HG02981 (cell line): ENCODE measurements around the gene ORMDL2.
A peak's percentile ranks its signal among the peaks of the same experiment; 100 is the strongest.

ENCODE experiments used
- ATAC-seq: cut with Tn5 transposase; IDR thresholded peaks from one replicate; pipeline ENCODE4 v1.9.1; 2021; ENCODE audit warnings: mild to moderate bottlenecking, moderate library complexity; ENCODE audit not compliant: unreplicated experiment

Gene ORMDL2, protein sequence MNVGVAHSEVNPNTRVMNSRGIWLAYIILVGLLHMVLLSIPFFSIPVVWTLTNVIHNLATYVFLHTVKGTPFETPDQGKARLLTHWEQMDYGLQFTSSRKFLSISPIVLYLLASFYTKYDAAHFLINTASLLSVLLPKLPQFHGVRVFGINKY

DNA sequence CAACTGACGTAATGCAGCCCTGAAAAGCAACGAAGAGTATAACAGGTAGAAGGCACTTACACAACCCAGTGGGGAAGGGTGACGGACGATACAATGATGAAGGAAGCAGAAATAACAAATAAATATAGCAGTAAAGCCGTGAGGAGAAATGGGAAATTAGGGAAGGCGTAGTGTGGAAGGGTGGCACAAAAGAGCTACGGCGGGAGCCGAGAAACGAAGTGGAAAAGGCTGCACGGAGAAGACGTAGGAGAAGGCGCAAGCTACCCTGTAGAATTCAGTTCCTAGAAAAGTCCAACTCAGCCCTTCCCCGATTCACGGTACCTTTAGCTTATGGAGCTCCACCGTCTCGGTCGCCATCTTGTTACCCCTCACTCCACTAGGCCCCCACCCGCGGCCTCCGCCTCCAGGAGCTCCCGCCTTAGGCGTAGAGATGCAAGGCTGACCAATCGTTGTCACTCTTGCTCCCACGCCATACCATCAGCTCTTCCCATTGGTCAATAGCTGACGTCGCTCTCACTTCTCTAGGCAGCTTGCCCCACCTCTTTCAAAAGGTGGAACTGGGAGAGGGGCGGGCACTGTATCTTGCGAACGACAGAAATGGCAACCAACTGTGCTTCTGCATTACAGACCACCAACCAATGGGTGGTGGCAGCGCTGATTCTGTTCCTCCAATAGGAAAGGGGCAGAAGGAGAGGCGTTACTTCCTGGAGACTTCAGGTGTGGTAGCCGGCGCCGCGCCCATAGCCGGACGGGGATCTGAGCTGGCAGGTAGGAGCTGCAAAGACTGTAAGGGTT lies at the start of gene ORMDL2, which contains the start of gene SARNP:
Gene ORMDL2 (plus strand): TSS at position 697 of the 795 bp plus-strand sequence. CDS start 959 bp downstream, outside the sequence.
Gene SARNP (minus strand): TSS at position 380 of the 795 bp plus-strand sequence. CDS start 23 bp downstream, at position 357.
- peak; percentile 96 for ATAC-seq

DNA sequence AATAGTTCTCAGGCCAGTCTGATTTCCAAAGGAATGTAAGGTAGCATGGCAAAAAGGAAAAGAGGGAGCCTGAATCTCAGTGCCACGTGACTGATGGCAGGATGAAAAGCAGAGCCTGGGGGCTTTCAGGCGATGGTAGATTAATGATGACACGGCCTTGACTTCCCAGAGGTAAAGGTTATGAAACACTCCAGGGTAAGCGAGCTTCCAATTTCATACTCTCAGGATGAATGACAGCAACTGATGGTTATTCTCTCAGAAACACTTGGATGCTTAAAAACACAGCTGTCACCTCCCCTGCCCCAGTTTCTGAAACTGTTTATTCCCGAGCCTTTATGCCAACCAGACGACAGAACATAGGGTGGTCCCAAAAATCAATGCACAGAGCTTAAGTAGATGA lies 46.1 kb upstream of the ORMDL2 start:
- no peak for ATAC-seq

DNA sequence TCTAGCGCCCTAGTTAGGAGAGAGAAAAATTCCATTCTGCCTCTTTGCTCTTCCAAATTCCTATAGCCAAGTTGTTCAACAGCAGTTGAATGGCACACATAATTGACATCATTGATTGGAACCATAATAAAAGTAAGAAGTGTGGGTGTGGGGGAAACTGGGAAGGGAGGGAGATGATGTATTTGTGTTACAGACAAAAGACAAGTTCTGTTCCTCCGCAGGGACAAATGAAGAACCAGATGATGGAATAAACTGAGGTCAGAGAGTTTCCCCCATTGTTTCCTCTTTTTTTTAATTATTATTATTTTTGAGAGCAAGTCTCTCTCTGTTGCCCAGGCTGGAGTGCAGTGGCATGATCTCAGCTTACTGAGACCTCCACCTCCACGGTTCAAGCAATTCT lies 40.0 kb upstream of the ORMDL2 start:
- no peak for ATAC-seq

DNA sequence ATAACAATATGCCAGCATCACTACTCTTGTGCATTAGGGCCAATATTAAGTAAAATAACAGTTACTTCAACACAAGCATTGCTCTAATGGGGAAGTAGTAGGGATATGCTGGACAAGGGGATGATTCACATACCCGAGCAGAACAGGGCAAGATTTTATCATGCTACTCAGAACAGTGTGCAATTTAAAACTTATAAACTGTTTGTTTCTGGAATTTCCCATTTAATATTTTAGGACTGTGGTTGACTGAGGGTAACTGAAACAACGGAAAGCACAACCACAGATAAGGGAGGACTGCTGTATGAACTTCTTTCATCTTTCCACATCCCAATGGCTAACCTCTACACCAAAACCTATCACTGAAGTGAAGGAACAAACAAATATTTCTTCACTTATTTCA lies 37.2 kb upstream of the ORMDL2 start:
- ATAC-seq, result no peak

DNA sequence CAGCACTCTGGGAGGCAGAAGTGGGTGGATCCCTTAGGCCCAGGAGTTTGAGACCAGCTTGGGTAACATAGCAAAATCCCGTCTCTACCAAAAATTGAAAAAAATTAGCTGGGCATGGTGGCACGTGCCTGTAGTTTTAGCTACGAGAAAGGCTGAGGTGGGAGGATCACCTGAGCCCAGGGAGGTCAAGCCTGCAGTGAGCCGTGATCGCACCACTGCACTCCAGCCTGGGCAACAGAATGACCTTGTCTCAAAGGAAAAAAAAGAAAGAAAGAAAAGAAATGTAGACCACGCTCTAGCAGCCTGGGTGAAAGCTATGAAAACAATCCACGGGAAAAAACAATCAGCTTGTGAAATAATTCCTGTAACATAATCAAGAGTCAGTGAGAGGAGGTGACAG lies 29.3 kb upstream of the ORMDL2 start:
- ATAC-seq, result no peak

DNA sequence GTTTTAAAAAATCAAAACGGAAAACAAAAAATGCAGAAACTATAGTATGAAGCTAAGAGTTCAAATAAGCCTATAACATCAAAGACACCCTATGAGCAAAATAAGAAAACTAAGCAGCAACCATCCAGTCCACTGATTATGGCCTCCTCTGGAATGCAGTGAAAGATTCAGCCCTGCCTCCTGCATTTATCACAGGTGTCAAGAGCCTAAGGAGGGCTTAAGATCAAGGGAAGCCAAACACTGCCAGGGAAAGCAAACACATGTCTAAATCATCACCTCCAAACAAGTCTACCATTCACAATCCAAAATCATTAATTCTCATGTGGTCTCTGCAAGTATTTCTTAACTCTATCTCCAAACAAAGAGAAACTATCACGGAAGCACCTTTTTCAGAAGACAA lies 28.7 kb upstream of the ORMDL2 start:
- ATAC-seq, result no peak

DNA sequence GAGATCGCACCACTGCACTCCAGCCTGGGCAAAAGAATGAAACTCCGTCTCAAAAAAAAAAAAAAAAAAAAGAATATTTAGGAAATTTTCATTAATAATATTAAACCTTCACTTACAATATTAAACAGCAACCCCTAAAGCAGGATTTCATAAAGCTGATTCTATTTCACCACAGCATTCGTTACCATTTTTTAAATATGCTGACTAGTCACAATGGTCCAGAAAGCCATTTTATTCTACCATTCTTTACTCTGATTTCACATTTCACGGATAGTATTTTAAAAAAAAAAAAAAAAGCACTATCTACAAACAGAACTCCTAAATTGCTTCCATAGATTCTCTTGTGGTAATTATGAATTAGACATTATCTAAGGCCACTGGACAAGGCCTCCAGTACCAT lies 27.9 kb upstream of the ORMDL2 start:
- no peak for ATAC-seq

DNA sequence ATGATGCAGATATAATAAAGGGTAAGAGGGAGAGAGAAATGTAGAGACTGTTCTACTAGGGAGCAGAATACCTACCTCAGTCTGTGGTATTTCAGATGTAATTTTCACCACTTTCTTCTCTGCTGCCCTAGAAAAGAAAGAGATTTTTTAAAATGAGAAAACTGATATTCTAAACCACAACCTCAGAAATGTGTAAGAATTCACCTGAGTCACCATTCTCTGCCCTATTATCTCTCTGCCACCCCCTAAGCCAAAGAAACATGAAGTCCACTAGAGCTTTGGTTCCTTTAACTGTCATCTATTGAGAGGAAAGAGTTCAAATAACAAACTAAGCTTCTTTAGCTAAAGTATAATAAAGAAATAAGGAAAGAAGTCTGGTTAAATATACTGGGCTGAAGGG lies 21.9 kb upstream of the ORMDL2 start:
- ATAC-seq, result no peak

DNA sequence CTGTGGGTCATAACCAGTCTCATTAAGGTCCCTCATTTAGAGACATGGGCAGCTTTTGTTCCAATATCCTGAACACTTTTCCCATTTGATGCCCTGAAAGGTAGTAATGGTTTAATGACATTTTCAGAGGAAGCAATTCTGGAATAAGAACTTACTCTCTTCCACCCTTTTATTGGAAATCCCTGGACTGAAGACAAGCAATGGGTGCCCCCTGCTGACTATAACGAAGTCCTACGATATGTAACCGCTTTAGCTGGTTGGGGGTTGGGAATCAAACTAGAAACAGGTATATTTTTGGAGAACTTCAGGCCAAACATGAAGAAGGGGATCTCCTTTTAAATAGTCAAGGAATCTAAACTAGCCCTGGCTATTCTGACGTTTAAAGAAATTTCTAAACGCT lies 20.8 kb upstream of the ORMDL2 start:
- no peak for ATAC-seq

DNA sequence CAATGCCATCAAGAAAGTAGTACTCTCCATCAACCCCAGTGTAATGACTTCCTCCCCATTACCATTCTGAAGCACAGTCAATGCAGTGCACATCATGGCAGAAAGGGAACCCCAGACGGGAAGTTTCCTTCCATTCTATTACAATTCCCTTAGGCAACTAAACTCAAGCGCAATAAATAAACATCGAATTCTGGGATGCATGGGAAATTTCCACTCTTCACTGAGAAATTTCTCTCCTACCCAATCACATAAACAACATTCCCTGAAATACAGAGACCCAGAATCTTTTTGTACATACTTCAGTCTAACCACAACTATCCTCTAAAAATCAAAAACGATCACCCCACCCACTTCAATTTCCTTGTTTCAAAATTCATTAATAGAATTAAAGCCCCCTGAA lies 20.3 kb upstream of the ORMDL2 start:
- no peak for ATAC-seq

DNA sequence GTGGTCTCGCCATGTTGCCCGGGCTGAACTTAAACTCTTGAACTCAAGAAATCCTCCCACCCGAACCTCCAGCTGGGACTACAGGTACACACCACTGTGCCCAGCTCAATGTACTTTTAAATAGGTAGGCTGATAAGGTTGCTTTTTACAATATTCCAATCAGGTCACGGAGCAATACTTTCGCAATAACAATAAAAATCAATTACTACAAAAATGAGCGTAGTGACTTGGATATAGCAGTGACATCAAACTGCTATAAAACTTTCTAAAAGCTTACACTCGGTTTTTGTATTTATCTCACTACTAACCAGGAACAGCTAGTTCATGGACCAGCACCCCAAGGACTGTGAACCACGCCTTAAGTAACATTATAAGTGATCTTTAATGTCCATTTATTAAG lies 10.9 kb upstream of the ORMDL2 start:
- ATAC-seq, result no peak

DNA sequence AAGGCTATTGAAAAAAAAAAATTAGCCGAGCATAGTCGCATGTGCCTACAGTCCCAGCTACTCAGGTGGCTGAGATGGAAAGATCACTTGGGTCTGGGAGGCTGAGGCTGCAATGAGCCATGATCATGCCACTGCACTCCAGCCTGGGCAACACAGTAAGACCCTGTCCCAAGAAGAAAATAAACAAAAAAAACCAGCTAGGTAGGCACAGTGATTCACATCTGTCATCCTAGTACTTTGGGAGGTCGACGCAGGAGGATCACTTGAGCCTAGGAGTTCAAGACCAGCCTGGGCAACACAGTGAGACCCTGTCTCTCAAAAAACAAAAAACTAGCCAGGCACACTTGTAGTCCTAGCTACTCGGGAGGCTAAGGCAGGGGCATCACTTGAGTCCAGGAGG lies 8.6 kb upstream of the ORMDL2 start:
- ATAC-seq, result no peak

DNA sequence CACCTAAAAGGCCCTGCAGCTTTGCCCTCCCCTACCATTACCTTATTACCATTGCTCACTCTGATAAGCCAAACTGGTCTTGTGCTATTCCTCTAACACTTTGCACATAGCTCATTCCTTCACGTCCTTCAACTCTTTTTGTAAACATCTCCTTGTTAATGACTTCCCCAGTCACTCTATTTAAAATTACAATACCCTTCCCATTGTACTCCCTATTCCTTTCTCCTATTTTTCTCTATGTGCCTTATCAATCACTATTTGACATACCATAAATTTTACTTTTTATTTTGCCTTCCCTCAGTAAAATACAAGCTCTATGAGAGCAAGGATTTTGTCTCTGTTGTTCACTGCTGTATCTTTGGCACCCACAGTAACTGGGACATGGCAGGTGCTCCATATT lies 5.8 kb upstream of the ORMDL2 start:
- no peak for ATAC-seq

DNA sequence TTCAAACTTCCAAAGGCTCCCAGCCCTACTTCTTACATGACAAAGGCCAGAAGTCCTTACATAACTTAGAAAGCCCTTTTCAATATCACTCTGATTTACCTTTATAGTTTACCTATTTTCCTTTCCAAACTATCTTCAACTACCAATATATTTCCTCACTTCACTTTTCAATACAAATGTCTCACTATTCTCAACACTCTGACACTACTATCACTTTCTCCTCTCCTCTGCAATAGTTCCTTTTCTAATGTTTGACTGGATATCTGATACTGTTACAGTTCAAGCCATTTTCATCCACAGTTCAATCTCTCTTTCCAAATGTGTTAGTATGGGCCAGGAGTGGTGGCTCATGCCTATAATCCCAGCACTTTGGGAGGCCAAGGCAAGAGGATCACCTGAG lies 3.6 kb upstream of the ORMDL2 start:
- no peak for ATAC-seq

DNA sequence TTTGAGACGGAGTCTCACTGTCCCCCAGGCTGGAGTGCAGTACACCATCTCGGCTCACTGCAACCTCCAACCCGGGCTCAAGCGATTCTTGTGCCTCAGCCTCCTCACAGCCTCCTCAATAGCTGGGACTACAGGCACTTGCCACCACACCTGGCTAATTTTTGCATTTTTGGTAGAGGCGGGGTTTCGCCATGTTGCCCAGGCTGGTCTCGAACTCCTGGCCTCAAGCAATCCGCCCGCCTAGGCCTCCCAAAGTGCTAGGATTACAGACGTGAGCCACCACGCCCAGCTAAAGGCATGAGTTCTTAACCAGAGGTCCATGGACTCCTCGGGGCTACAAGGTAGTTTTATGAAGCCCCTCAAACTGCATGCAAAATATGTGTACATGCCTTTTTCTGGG lies 2.4 kb upstream of the ORMDL2 start:
- no peak for ATAC-seq

DNA sequence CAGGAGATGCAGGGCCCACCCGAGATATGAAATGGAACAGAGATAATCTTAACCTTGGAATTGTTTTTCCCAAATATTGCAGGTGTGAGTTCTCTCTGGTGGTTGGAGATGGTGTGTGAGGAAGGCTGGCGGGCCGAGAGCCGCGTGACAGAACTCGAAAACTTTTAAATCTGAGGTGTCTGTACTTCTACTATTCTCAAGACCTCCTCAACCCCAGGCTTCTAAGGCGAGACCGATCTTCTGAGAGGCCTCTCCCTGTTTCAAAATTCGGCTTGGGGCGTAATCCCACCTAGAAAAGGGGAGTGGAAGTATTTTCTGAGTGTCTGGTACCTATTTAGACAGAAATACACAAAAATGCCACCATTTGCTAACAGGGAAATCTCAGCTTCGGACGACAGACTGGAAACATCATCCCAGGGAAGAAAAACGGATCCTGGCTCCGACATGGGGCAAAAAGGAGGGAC lies 928 bp upstream of the ORMDL2 start:
- ATAC-seq, result no peak

DNA sequence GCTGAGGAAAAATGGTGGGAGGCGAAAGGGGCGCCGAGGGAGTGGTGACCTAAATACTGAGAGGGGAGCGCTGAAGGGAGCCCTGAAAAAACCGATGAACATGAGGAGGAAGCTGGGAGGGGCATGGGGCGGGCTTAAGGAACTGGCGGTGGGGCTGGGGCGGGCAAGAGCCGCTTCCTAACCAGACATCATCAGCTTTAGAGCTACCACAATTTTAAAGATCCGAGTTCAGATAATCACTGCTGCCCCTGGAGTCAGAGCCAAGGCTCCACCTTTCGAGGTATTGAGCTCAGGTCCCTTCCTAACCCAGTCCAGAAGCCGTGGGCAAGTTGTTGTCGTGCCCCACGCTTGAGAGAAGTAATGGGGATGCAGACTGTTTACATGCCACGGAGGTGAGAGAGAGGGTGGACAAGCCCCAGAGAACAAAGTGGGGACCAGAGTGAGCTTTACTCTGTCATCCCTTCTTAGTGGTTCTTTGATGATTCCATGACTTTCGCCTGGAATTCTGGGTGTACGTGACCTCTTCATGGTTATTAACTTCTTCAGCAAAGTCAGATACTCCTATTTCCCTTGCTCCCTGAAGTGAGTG lies 393 bp downstream of the ORMDL2 start:
- ATAC-seq, result peak; percentile 23

DNA sequence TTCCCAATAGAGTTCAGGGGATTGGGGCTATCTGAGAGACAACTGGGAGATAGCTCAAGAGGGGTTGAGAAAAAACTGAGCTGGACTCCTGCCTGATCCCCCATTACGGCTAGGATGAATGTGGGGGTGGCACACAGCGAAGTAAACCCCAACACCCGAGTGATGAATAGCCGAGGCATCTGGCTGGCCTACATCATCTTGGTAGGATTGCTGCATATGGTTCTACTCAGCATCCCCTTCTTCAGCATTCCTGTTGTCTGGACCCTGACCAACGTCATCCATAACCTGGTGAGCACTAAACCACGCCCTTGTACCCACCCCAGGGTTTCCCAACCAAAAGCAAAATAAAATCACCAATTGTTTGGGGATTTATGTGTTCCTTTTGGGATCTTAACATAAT lies 1.0 kb downstream of the ORMDL2 start:
- no peak for ATAC-seq

DNA sequence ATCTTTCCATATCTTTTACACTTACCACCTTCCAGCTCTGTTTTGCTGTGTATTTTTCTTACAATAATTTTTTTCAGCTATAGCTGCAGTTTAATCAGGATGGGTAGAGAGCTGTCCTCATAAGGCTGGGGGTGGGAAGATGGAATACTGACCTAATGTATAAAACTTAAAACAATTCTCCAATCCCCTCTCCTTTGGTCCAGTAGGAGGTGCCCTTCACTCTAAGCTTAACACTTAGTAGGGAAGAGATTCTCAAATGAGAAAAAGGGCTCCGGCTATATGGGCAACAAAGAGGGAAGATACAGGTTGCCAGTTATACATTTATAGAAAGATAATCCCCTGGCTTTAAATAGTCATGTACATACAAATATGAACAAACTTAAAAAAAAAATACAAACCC lies 2.8 kb downstream of the ORMDL2 start:
- no peak for ATAC-seq

DNA sequence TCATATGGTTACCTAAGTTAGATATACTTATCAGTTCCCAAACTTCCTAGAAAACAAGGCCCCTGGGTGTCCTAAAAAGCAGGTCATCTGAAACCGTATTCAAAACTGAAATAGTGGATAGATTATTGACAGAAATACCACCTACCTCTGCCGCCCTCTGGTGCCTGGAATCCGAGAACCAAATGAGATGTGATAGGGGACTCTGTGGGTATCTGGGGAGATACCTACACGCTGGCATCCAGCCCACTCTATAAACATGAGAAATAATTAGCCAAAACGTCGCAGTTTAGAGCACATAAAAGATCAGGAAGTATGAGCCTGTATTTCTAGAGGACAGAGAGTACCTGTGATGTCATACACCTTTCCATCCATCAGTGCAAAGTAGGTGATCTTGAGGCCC lies 4.4 kb downstream of the ORMDL2 start:
- no peak for ATAC-seq

DNA sequence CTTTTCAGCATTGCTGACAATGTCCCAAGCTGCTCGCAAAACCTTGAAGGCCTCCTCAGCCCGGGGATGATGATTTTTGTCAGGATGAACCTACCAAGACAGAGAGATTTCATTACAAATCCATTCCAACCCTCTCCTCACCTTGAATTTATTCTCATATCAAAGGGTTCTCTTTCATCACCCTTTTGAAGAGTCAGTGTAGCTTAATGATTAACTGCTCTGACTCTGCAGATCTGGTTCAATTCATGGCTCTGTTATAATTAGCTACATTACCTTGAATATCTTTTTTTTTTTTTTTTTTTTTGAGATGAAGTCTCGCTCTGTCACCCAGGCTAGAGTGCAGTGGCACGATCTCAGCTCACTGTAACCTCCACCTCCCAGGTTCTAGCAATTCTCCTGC lies 5.6 kb downstream of the ORMDL2 start:
- ATAC-seq, result no peak

DNA sequence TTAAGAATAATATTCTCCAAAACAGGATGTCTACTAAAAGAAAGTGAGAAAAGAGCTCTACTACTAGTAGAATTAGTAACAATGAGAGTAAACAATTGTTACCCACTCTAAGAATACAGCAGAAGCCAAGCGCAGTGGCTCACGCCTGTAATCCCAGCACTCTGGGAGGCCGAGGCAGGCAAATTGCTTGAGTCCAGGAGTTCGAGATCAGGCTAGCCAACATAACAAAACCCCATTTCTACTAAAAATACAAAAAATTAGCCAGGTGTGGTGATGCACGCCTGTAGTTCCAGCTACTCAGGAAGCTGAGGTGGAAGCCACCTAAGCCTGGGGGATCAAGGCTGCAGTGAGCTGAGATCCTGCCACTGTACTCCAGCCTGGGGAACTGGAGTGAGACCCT lies 6.9 kb downstream of the ORMDL2 start:
- no peak for ATAC-seq
